ENCODE measurements around the gene NR1D1.

The NR1D1 gene

GRCh38 chr17:40110026-40110845, 9.8 kb upstream of the NR1D1 start:
- TF ChIP-seq REST (IDR thresholded peaks at IDR 0.05; ENCODE audit: insufficient read depth in 1 of 2, low read depth in 2 of 2, low read length in 2 of 2): no peak
- TF ChIP-seq POLR2AphosphoS5 (IDR thresholded peaks at IDR 0.05; ENCODE audit: low read depth, low read length): no peak
- TF ChIP-seq SIN3A (IDR thresholded peaks at IDR 0.05; ENCODE audit: borderline replicate concordance, insufficient read depth, low read length): no peak
- no peak for TF ChIP-seq TAF1 (IDR thresholded peaks at IDR 0.05; ENCODE audit: borderline replicate concordance, insufficient read depth, low read length)
- no peak for TF ChIP-seq FOXP2 (optimal IDR thresholded peaks at IDR 0.05; ENCODE audit: borderline replicate concordance, extremely low read depth, extremely low read length, insufficient read depth)

GRCh38 chr17:40108970-40109824, 8.8 kb upstream of the NR1D1 start:
- no peak for TF ChIP-seq TAF1 (IDR thresholded peaks at IDR 0.05; ENCODE audit: borderline replicate concordance, insufficient read depth, low read length)
- TF ChIP-seq POLR2AphosphoS5 (IDR thresholded peaks at IDR 0.05; ENCODE audit: low read depth, low read length): no peak
- TF ChIP-seq FOXP2 (optimal IDR thresholded peaks at IDR 0.05; ENCODE audit: borderline replicate concordance, extremely low read depth, extremely low read length, insufficient read depth): no peak
- no peak for TF ChIP-seq REST (IDR thresholded peaks at IDR 0.05; ENCODE audit: insufficient read depth in 1 of 2, low read depth in 2 of 2, low read length in 2 of 2)
- TF ChIP-seq SIN3A (IDR thresholded peaks at IDR 0.05; ENCODE audit: borderline replicate concordance, insufficient read depth, low read length): no peak

- TF ChIP-seq TAF1 (IDR thresholded peaks at IDR 0.05; ENCODE audit: borderline replicate concordance, insufficient read depth, low read length) (no peak), REST (IDR thresholded peaks at IDR 0.05; ENCODE audit: insufficient read depth in 1 of 2, low read depth in 2 of 2, low read length in 2 of 2) (no peak), SIN3A (IDR thresholded peaks at IDR 0.05; ENCODE audit: borderline replicate concordance, insufficient read depth, low read length) (no peak), FOXP2 (optimal IDR thresholded peaks at IDR 0.05; ENCODE audit: borderline replicate concordance, extremely low read depth, extremely low read length, insufficient read depth) (no peak), POLR2AphosphoS5 (IDR thresholded peaks at IDR 0.05; ENCODE audit: low read depth, low read length) (no peak)
Measured at GRCh38 chr17:40107522-40108174, 7.3 kb upstream of the NR1D1 start.

- TF ChIP-seq REST (IDR thresholded peaks at IDR 0.05; ENCODE audit: insufficient read depth in 1 of 2, low read depth in 2 of 2, low read length in 2 of 2) (no peak), POLR2AphosphoS5 (IDR thresholded peaks at IDR 0.05; ENCODE audit: low read depth, low read length) (no peak), SIN3A (IDR thresholded peaks at IDR 0.05; ENCODE audit: borderline replicate concordance, insufficient read depth, low read length) (no peak), TAF1 (IDR thresholded peaks at IDR 0.05; ENCODE audit: borderline replicate concordance, insufficient read depth, low read length) (no peak), FOXP2 (optimal IDR thresholded peaks at IDR 0.05; ENCODE audit: borderline replicate concordance, extremely low read depth, extremely low read length, insufficient read depth) (no peak)
Measured at GRCh38 chr17:40106760-40107521, 6.6 kb upstream of the NR1D1 start.

All from PFSK-1 (cell line).